H1 (cell line): Measurements from ENCODE around the gene HINT2. TPM values are rescaled to one million over a fixed set of nuclear protein-coding genes. Genes with fewer than 3 reads are reported as not detected.

Source experiments
- CTCF ChIA-PET: fragments of 300-600 bp; sonication (Branson Sonifier 250); formaldehyde crosslinking; loops from one replicate; lab custom pipeline; 2021; ENCODE audit not compliant: partially characterized antibody; lab: Charles Lee
- POLR2A ChIA-PET: fragments of 300-600 bp; sonication (Branson Sonifier 250); formaldehyde crosslinking; loops from one replicate; lab custom pipeline; 2021; ENCODE audit warnings: inconsistent platforms; ENCODE audit not compliant: partially characterized antibody; lab: Charles Lee
- DNase-seq, 2 experiments: peaks; one replicate each; pipeline versions ENCODE4 v3.0.0 to v3.0.0-alpha.2; 2010 to 2022; ENCODE audit warnings: low spot score in 2 of 2, low read depth in 1 of 2, mixed read lengths in 1 of 2
- FAIRE-seq: peaks from 2 replicates; lab custom pipeline; 2011; peaks lifted over from hg19 to GRCh38; lab: Jason Lieb, UNC
- H2AFZ ChIP-seq: 2 replicates; pipeline ENCODE4 v1.8.1; 2012; ENCODE audit warnings: low read length, inconsistent platforms
- H2AK5ac ChIP-seq: 2 replicates; pipeline ENCODE4 v1.6.1; 2013; ENCODE audit warnings: low read depth, low read length
- H2BK120ac ChIP-seq: replicated peaks from 2 replicates; pipeline ENCODE3; 2013; ENCODE audit warnings: low read depth, low read length, inconsistent platforms
- H2BK12ac ChIP-seq: 2 replicates; pipeline ENCODE4 v1.6.1; 2013; ENCODE audit warnings: low read depth, low read length
- H2BK15ac ChIP-seq: 2 replicates; pipeline ENCODE4 v1.6.1; 2013; ENCODE audit warnings: low read length
- H2BK20ac ChIP-seq: 2 replicates; pipeline ENCODE4 v1.6.1; 2013; ENCODE audit warnings: low read length
- H2BK5ac ChIP-seq: 2 replicates; pipeline ENCODE4 v1.6.1; 2013; ENCODE audit warnings: low read depth, low read length
- H3K14ac ChIP-seq: 2 replicates; pipeline ENCODE4 v1.6.1; 2013; ENCODE audit warnings: inconsistent platforms; ENCODE audit not compliant: insufficient read length
- H3K18ac ChIP-seq: 2 replicates; pipeline ENCODE4 v1.6.1; 2013; ENCODE audit warnings: low read length; ENCODE audit errors: extremely low read depth
- H3K23ac ChIP-seq: 2 replicates; pipeline ENCODE4 v1.6.1; 2013; ENCODE audit warnings: inconsistent platforms; ENCODE audit not compliant: insufficient read length
- H3K23me2 ChIP-seq: 2 replicates; pipeline ENCODE4 v1.6.1; 2013; ENCODE audit warnings: low read depth, low read length
- H3K27ac ChIP-seq: 2 replicates; pipeline ENCODE4 v1.6.1; 2011; ENCODE audit warnings: low read depth, low read length, inconsistent platforms
- H3K27me3 ChIP-seq, 4 experiments: replicated peaks in 1 of 4; 1 replicate in 1 of 4; 2 replicates in 3 of 4; pipeline versions ENCODE4 v1.6.1 to v1.8.1; 2011 to 2013; ENCODE audit warnings: low read length in 3 of 4, mild to moderate bottlenecking in 3 of 4, inconsistent platforms in 2 of 4, mixed read lengths in 2 of 4, moderate library complexity in 1 of 4; ENCODE audit not compliant: control insufficient read depth in 3 of 4, insufficient read depth in 3 of 4; ENCODE audit errors: extremely low read depth in 1 of 4
- H3K36me3 ChIP-seq, 4 experiments: 2 replicates each; pipeline versions ENCODE4 v1.6.1 to v1.8.1; 2011 to 2013; ENCODE audit warnings: mild to moderate bottlenecking in 4 of 4, low read length in 3 of 4, moderate library complexity in 2 of 4, control low read depth in 1 of 4, inconsistent platforms in 1 of 4; ENCODE audit not compliant: insufficient read depth in 4 of 4, control insufficient read depth in 2 of 4
- H3K4ac ChIP-seq: replicated peaks from 2 replicates; pipeline ENCODE3; 2013; ENCODE audit warnings: low read length, low read depth, mixed read lengths, inconsistent platforms; ENCODE audit not compliant: insufficient read length
- H3K4me1 ChIP-seq, 4 experiments: replicated peaks in 1 of 4; 1 replicate in 1 of 4; 2 replicates in 3 of 4; pipeline versions ENCODE4 v1.6.1 to v1.8.1; 2011 to 2013; ENCODE audit warnings: low read length in 3 of 4, inconsistent platforms in 2 of 4, mixed read lengths in 1 of 4; ENCODE audit not compliant: insufficient read depth in 4 of 4, control insufficient read depth in 3 of 4
- H3K4me2 ChIP-seq, 2 experiments: 2 replicates each; pipeline versions ENCODE4 v1.6.1 to v1.8.1; 2011 to 2013; ENCODE audit warnings: low read depth in 2 of 2, low read length in 2 of 2, control low read depth in 1 of 2, inconsistent platforms in 1 of 2, mild to moderate bottlenecking in 1 of 2; ENCODE audit not compliant: insufficient read depth in 1 of 2
- H3K4me3 ChIP-seq, 4 experiments: fragments of 200-600, 300-600 bp in 1 of 4; sonication (generic), shearing (Covaris generic), sonication (Bioruptor Twin) in 1 of 4; 2 replicates each; pipeline versions ENCODE4 v1.5.1 to v1.8.1; 2011 to 2016; ENCODE audit warnings: low read length in 4 of 4, low read depth in 3 of 4, control low read depth in 2 of 4, inconsistent platforms in 2 of 4, mild to moderate bottlenecking in 2 of 4, mixed read lengths in 1 of 4, moderate library complexity in 1 of 4; ENCODE audit not compliant: insufficient read depth in 2 of 4; ENCODE audit errors: extremely low read depth in 1 of 4
- H3K56ac ChIP-seq: replicated peaks from 2 replicates; pipeline ENCODE3; 2013; ENCODE audit warnings: low read depth, mild to moderate bottlenecking, mixed read lengths, low read length, inconsistent platforms; ENCODE audit not compliant: insufficient read length
- H3K79me1 ChIP-seq: 2 replicates; pipeline ENCODE4 v1.6.1; 2013; ENCODE audit warnings: low read depth, low read length, control low read depth
- H3K79me2 ChIP-seq, 2 experiments: 2 replicates each; pipeline versions ENCODE4 v1.6.1 to v1.8.1; 2012 to 2013; ENCODE audit warnings: low read length in 2 of 2, mild to moderate bottlenecking in 2 of 2, inconsistent platforms in 1 of 2; ENCODE audit not compliant: insufficient read depth in 2 of 2, control insufficient read depth in 1 of 2
- H3K9ac ChIP-seq, 4 experiments: replicated peaks in 1 of 4; 1 replicate in 1 of 4; 2 replicates in 3 of 4; pipeline versions ENCODE4 v1.6.1 to v1.8.1; 2011 to 2013; ENCODE audit warnings: low read depth in 3 of 4, low read length in 3 of 4, control low read depth in 2 of 4, mild to moderate bottlenecking in 2 of 4, moderate library complexity in 2 of 4, inconsistent platforms in 1 of 4; ENCODE audit errors: extremely low read depth in 1 of 4
- H3K9me3 ChIP-seq, 2 experiments: 2 replicates each; pipeline versions ENCODE4 v1.6.1 to v1.8.1; 2012 to 2013; ENCODE audit warnings: mild to moderate bottlenecking in 2 of 2, moderate library complexity in 2 of 2, control low read depth in 1 of 2, inconsistent platforms in 1 of 2, low read depth in 1 of 2, low read length in 1 of 2, mixed read lengths in 1 of 2; ENCODE audit not compliant: insufficient read depth in 2 of 2
- H4K20me1 ChIP-seq, 2 experiments: replicated peaks in 1 of 2; 2 replicates each; pipeline versions ENCODE3 to v1.8.1; 2011 to 2013; ENCODE audit warnings: inconsistent platforms in 2 of 2, low read length in 2 of 2, mild to moderate bottlenecking in 1 of 2; ENCODE audit not compliant: insufficient read depth in 2 of 2, control insufficient read depth in 1 of 2
- H4K5ac ChIP-seq: 2 replicates; pipeline ENCODE4 v1.6.1; 2013; ENCODE audit warnings: low read length, low read depth, mixed read lengths, inconsistent platforms; ENCODE audit not compliant: insufficient read length
- H4K8ac ChIP-seq: 2 replicates; pipeline ENCODE4 v1.8.0; 2013; ENCODE audit warnings: mild to moderate bottlenecking, moderate library complexity, low read length, inconsistent platforms; ENCODE audit not compliant: insufficient read depth; ENCODE audit errors: extremely low read depth
- H4K91ac ChIP-seq: replicated peaks from 2 replicates; pipeline ENCODE3; 2013; ENCODE audit warnings: low read length, mixed read lengths, inconsistent platforms; ENCODE audit not compliant: insufficient read length
- CREB1 ChIP-seq: IDR thresholded peaks from 2 replicates; pipeline ENCODE4 v1.6.1; 2012; ENCODE audit warnings: inconsistent platforms
- JUN ChIP-seq: IDR thresholded peaks from 2 replicates; pipeline ENCODE4 v1.6.1; 2011; ENCODE audit warnings: low read depth, mild to moderate bottlenecking, improper control_type of control experiment, low read length
- SP1 ChIP-seq: IDR thresholded peaks from 2 replicates; pipeline ENCODE4 v1.6.1; 2011; ENCODE audit warnings: low read depth, low read length
- WGBS, 2 experiments: shearing (Covaris generic) in 1 of 2; methylation state at CpG; one replicate each; pipeline versions ENCODE4 v1.1.6 to v1.1.7; 2013 to 2015; ENCODE audit warnings: low lambda C conversion rate in 2 of 2, mixed read lengths in 2 of 2, inconsistent platforms in 1 of 2, low coverage in 1 of 2, missing lambda C conversion rate in 1 of 2; ENCODE audit not compliant: insufficient replicate concordance in 2 of 2, insufficient coverage in 1 of 2, insufficient read length in 1 of 2; ENCODE audit errors: extremely low coverage in 1 of 2, missing lambda C conversion rate in 1 of 2; 5-methylcytosine and 5-hydroxymethylcytosine counted together
- polyA plus RNA-seq, 7 experiments: library from polyadenylated mRNA; depleted of rRNA in 3 of 7; stranded (reverse) in 5 of 7; unstranded in 2 of 7; fragments of >200 nt in 5 of 7; fragments of 200-250 nt in 2 of 7; gene quantifications; 1 replicate in 5 of 7; 2 replicates in 1 of 7; 4 replicates in 1 of 7; pipeline versions ENCODE4 v1.2.1 to v1.2.3, GENCODE V29; 2011 to 2013; ENCODE audit warnings: missing spikeins in 2 of 7, mixed read lengths in 2 of 7
- total RNA-seq: library from RNA; stranded (reverse); fragmentation: NEBNext Ultra II Directional; extraction: Animal tissue kit (Norgen Biotek cat#: 25700); gene quantifications from 2 replicates; pipeline ENCODE4 v1.2.1, GENCODE V29; 2021

The HINT2 gene
- total and polyA plus RNA-seq, 2 of the 8 experiments (the other 6 are each of a cell fraction or from before 2014, with no cell fraction given): 32.1 to 51.2 TPM

DNA sequence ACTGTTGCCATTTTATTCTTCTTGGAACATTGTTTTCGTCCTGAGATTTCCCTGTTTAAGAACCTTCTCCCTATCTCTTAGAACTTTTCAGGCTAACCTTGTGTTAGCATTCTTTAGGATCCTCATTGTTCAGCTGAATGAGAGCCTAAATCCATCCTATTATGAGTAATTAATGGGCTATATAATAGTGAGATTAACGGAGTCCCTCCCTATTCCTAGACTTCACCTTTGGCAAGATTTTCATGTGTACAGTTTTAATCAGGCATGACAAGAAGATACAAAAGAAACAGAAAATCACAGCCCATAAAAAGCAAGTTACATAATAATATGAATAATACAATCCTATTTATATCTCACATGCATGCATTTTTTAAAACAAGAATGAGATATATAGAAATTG is 51.7 kb downstream of the HINT2 start:
- DNase-seq (no peak), FAIRE-seq (no peak)
- Histone ChIP-seq H3K23ac (no peak overlapping the region), H2BK20ac (no peak overlapping the region), H3K36me3 (no peaks in the 10 kb centered on the region), H4K5ac (no peak overlapping the region), H4K8ac (no peak overlapping the region), H3K9me3 (no peaks in the 10 kb centered on the region), H3K4me3 (no peak overlapping the region), H3K56ac (no peak overlapping the region), H3K18ac (no peak overlapping the region), H2BK120ac (no peak overlapping the region), H3K14ac (no peak overlapping the region), H3K23me2 (no peaks in the 10 kb centered on the region), H3K9ac (no peak overlapping the region), H3K79me1 (no peaks in the 10 kb centered on the region), H2AFZ (no peak overlapping the region), H2BK5ac (no peak overlapping the region), H4K91ac (no peak overlapping the region), H4K20me1 (no peaks in the 10 kb centered on the region), H3K79me2 (peaks cover 0 to 20% of the 10 kb centered on the region in 2 experiments; a peak in 2 of 4 replicates), H2AK5ac (no peak overlapping the region), H3K4ac (no peak overlapping the region), H2BK12ac (no peak overlapping the region), H2BK15ac (no peak overlapping the region), H3K4me1 (no peaks in the 10 kb centered on the region), H3K27me3 (no peaks in the 10 kb centered on the region), H3K27ac (no peak overlapping the region), H3K4me2 (no peak overlapping the region)
- ChIA-PET POLR2A (interaction anchor here (0.6 to 0.9 kb wide), 4 partner anchors 12 to 31 kb away, joined by 3 to 4 read pairs (median 3); partner anchors contain the start of genes CREB3, GBA2 and RGP1), CTCF (interaction anchor here (0.7 to 0.9 kb wide), 4 partner anchors 8 to 26 kb away, joined by 3 to 4 read pairs (median 4); no protein-coding TSS in a partner anchor)
- 87% methylated on average over 2 of the region's 2 CpGs; no CpG with 5 or more reads in 1 of the 2 experiments for WGBS, 2 experiments
- TF ChIP-seq SP1: no peak
- no peak for TF ChIP-seq CREB1
- no peak for TF ChIP-seq JUN
